HepG2 (cell line): ENCODE results near the gene IRX3. TPM values are rescaled to one million over a fixed set of nuclear protein-coding genes. Genes with fewer than 3 reads are reported as not detected.

Source experiments
- ATAC-seq: fragments of 200-7000 bp; cut with Tn5 transposase; 3 replicates; pipeline ENCODE4 v1.9.1; 2020; ENCODE audit warnings: mild to moderate bottlenecking, moderate library complexity
- BruUV-seq: library from RNA; stranded (reverse); fragments of 400-500 nt; replicated peaks from 2 replicates; lab custom pipeline; 2021; lab: Mats Ljungman, UMichigan
- CTCF ChIA-PET: fragments of 300-600 bp; formaldehyde crosslinking; extraction: SDS; loops from one replicate; lab custom pipeline; 2021; ENCODE audit warnings: low total read pairs, inconsistent platforms, low intra/inter-chr PET ratio; lab: Yijun Ruan, JAX
- POLR2A ChIA-PET: fragments of 350-600 bp; sonication (Branson Sonifier 250); formaldehyde crosslinking; loops from one replicate; lab custom pipeline; 2020; ENCODE audit warnings: antibody characterized with exemption, inconsistent platforms; lab: Yijun Ruan, JAX
- DNase-seq: peaks from one replicate; pipeline ENCODE4 v3.0.0-alpha.2; 2015; ENCODE audit warnings: low spot score
- FAIRE-seq: peaks from 3 replicates; lab custom pipeline; 2011; peaks lifted over from hg19 to GRCh38; lab: Jason Lieb, UNC
- H2AFZ ChIP-seq: one replicate; pipeline ENCODE4 v1.6.1; 2011; ENCODE audit warnings: low read length, inconsistent platforms
- H3K27ac ChIP-seq: fragments of 300-600 bp; 3 replicates; pipeline ENCODE4 v1.8.0; 2011; ENCODE audit warnings: mixed run types, mild to moderate bottlenecking, mixed read lengths, low read length, inconsistent platforms; ENCODE audit not compliant: insufficient read depth; ENCODE audit errors: extremely low read length
- H3K27me3 ChIP-seq, 2 experiments: fragments of 200-600 bp in 1 of 2; 2 replicates in 1 of 2; 3 replicates in 1 of 2; pipeline versions ENCODE4 v1.6.0 to v1.8.0; 2011; ENCODE audit warnings: low read length in 2 of 2, mild to moderate bottlenecking in 2 of 2, moderate library complexity in 2 of 2, inconsistent platforms in 1 of 2; ENCODE audit not compliant: insufficient read depth in 2 of 2, control insufficient read depth in 1 of 2
- H3K36me3 ChIP-seq, 2 experiments: fragments of 200-600 bp in 1 of 2; replicated peaks in 1 of 2; 2 replicates in 1 of 2; 3 replicates in 1 of 2; pipeline versions ENCODE4 v1.5.1 to v1.8.0; 2011; ENCODE audit warnings: low read length in 2 of 2, inconsistent platforms in 1 of 2; ENCODE audit not compliant: insufficient read depth in 2 of 2, control insufficient read depth in 1 of 2
- H3K4me1 ChIP-seq: 2 replicates; pipeline ENCODE4 v1.5.1; 2012; ENCODE audit warnings: low read length, inconsistent platforms; ENCODE audit not compliant: insufficient read depth
- H3K4me2 ChIP-seq: 2 replicates; pipeline ENCODE4 v1.6.0; 2011; ENCODE audit warnings: low read depth, low read length, inconsistent platforms
- H3K4me3 ChIP-seq, 3 experiments: fragments of 200-600 bp in 1 of 3; sonication (generic), shearing (Covaris generic) in 1 of 3; replicated peaks in 1 of 3; 2 replicates each; pipeline ENCODE4 v1.5.1; 2011 to 2016; ENCODE audit warnings: low read length in 3 of 3, inconsistent platforms in 2 of 3, low read depth in 2 of 3, mild to moderate bottlenecking in 2 of 3, control low read depth in 1 of 3, mixed read lengths in 1 of 3; ENCODE audit not compliant: insufficient read depth in 1 of 3
- H3K79me2 ChIP-seq: one replicate; pipeline ENCODE4 v1.6.1; 2011; ENCODE audit warnings: low read length, inconsistent platforms; ENCODE audit not compliant: insufficient read depth
- H3K9ac ChIP-seq: 2 replicates; pipeline ENCODE4 v1.6.0; 2011; ENCODE audit warnings: mild to moderate bottlenecking, low read depth, low read length, inconsistent platforms; ENCODE audit not compliant: insufficient read depth
- H3K9me3 ChIP-seq: 2 replicates; pipeline ENCODE4 v1.5.1; 2012; ENCODE audit warnings: mild to moderate bottlenecking, low read length
- H4K20me1 ChIP-seq: 2 replicates; pipeline ENCODE4 v1.6.0; 2011; ENCODE audit warnings: inconsistent platforms, mild to moderate bottlenecking, low read length, moderate library complexity; ENCODE audit not compliant: insufficient read depth
- HDAC2 ChIP-seq: sonication (generic); formaldehyde crosslinking; IDR thresholded peaks from 2 replicates; pipeline ENCODE4 v1.4.0; 2020; ENCODE audit warnings: missing genetic modification reagents
- MLLT10 ChIP-seq: sonication (generic); formaldehyde crosslinking; IDR thresholded peaks from 2 replicates; pipeline ENCODE4 v1.4.0; 2020; ENCODE audit warnings: missing genetic modification reagents
- PRDM15 ChIP-seq: sonication (generic); formaldehyde crosslinking; IDR thresholded peaks from 2 replicates; pipeline ENCODE4 v1.4.0; 2020; ENCODE audit warnings: missing genetic modification reagents
- RELA ChIP-seq: sonication (generic); formaldehyde crosslinking; IDR thresholded peaks from 2 replicates; pipeline ENCODE4 v1.4.0; 2020; ENCODE audit warnings: missing genetic modification reagents
- RFXAP ChIP-seq: sonication (generic); formaldehyde crosslinking; IDR thresholded peaks from 2 replicates; pipeline ENCODE4 v1.4.0; 2020; ENCODE audit warnings: missing genetic modification reagents, borderline replicate concordance
- ZFX ChIP-seq: sonication (generic); formaldehyde crosslinking; IDR thresholded peaks from 2 replicates; pipeline ENCODE4 v1.4.0; 2020; ENCODE audit warnings: mild to moderate bottlenecking, low read depth, missing genetic modification reagents, moderate library complexity
- ZNF407 ChIP-seq: sonication (generic); formaldehyde crosslinking; IDR thresholded peaks from one replicate; pipeline ENCODE4 v1.5.1; 2020; ENCODE audit warnings: mild to moderate bottlenecking, missing genetic modification reagents; ENCODE audit errors: not compliant biosample characterization
- ZNF543 ChIP-seq: sonication (generic); formaldehyde crosslinking; IDR thresholded peaks from 2 replicates; pipeline ENCODE4 v1.4.0; 2020; ENCODE audit warnings: mild to moderate bottlenecking, missing genetic modification reagents
- ZNF784 ChIP-seq: sonication (generic); formaldehyde crosslinking; IDR thresholded peaks from 2 replicates; pipeline ENCODE4 v1.5.1; 2020; ENCODE audit warnings: missing genetic modification reagents, mild to moderate bottlenecking, borderline replicate concordance
- WGBS: methylation state at CpG from one replicate; pipeline ENCODE4 v1.1.6; 2017; ENCODE audit warnings: low lambda C conversion rate; 5-methylcytosine and 5-hydroxymethylcytosine counted together
- in situ Hi-C: cut with HindIII; loops from 2 replicates; pipeline ENCODE4 v1.10.0; 2017; ENCODE audit warnings: low pct_unique_long_range_greater_than_20kb; ENCODE audit not compliant: extremely low pct_ligation_motif_present
- intact Hi-C: fragments of 100-400 bp; cut with micrococcal nuclease; formaldehyde crosslinking; loops from one replicate; pipeline ENCODE4 v1.10.0; 2022; ENCODE audit not compliant: unreplicated experiment
- polyA plus RNA-seq, 8 experiments: library from polyadenylated mRNA; depleted of rRNA in 3 of 8; stranded (reverse) in 7 of 8; unstranded in 1 of 8; fragments of >200 nt; fragmentation: Illumina TruSeq in 4 of 8; extraction: Trizol in 4 of 8; gene quantifications; 2 replicates each; pipeline versions ENCODE4 v1.2.1 to v1.2.3, GENCODE V29; 2011 to 2016; ENCODE audit warnings: low read depth in 4 of 8, missing spikeins in 1 of 8, mixed read lengths in 1 of 8; ENCODE audit not compliant: insufficient read depth in 1 of 8
- total RNA-seq, 5 experiments: library from RNA; depleted of rRNA; stranded (reverse); fragments of >200 nt; fragmentation: Illumina TruSeq; extraction: Trizol; gene quantifications; 2 replicates each; pipeline ENCODE4 v1.2.3, GENCODE V29; 2016; ENCODE audit warnings: low read depth in 1 of 5

The IRX3 gene
- total and polyA plus RNA-seq, 2 of the 13 experiments (the other 11 are each of a cell fraction or from before 2014, with no cell fraction given), result 9.2 to 16.4 TPM

- TF ChIP-seq PRDM15 (CRISPR knock-in tag) (no peak), MLLT10 (no peak), RFXAP (CRISPR knock-in tag) (no peak), ZNF784 (CRISPR knock-in tag) (no peak), HDAC2 (no peak), ZFX (CRISPR knock-in tag) (no peak), ZNF543 (no peak), RELA (CRISPR knock-in tag) (no peak)
Measured at GRCh38 chr16:54305080-54305479, 18.5 kb upstream of the IRX3 start (continued).

- Histone ChIP-seq H3K4me1 (no peaks in the 10 kb centered on the region), H3K9ac (no peak overlapping the region), H4K20me1 (no peaks in the 10 kb centered on the region), H3K36me3 (no peaks in the 10 kb centered on the region), H3K4me2 (no peak overlapping the region), H3K27me3 (no peaks in the 10 kb centered on the region; a peak in 2 of 5 replicates), H2AFZ (no peak overlapping the region), H3K27ac (no peak overlapping the region), H3K9me3 (no peaks in the 10 kb centered on the region), H3K79me2 (no peaks in the 10 kb centered on the region), H3K4me3 (no peak overlapping the region)
- FAIRE-seq (no peak), ATAC-seq (no peak), DNase-seq (no peak)
- no TSS peak for BruUV-seq
- in situ Hi-C loops, result no loop called here
- 34% methylated on average over 8 of the region's 8 CpGs for WGBS
- POLR2A ChIA-PET, result no interaction called here
- CTCF ChIA-PET, result no interaction called here
- intact Hi-C loops, result no loop called here
- no peak for TF ChIP-seq ZNF407 (CRISPR knock-in tag)
Measured at GRCh38 chr16:54303613-54304012, 17.0 kb upstream of the IRX3 start.
